Adrenal gland (tissue), 5 donors: Measurements from ENCODE around the gene RAB43.

Experiments
- CTCF ChIP-seq, 6 experiments: fragments of 450-650 bp in 4 of 6; fragments of 200-600 bp in 2 of 6; sonication (generic) in 1 of 6; IDR thresholded peaks; 1 replicate in 5 of 6; 2 replicates in 1 of 6; pipeline versions ENCODE4 v1.5.1 to v1.8.0; 2016 to 2021; ENCODE audit warnings: antibody characterized with exemption in 6 of 6, mild to moderate bottlenecking in 2 of 6, moderate library complexity in 1 of 6
- POLR2A ChIP-seq, 2 donors: fragments of 450-650 bp; IDR thresholded peaks; one replicate each; pipeline ENCODE4 v1.6.1; 2017; ENCODE audit warnings: antibody characterized with exemption in 2 of 2, mild to moderate bottlenecking in 2 of 2, moderate library complexity in 1 of 2
- donor health status: DM: no; HTN: no; CAD: no.

- no peak for TF ChIP-seq CTCF (IDR thresholded peaks at IDR 0.05)
- TF ChIP-seq POLR2A (IDR thresholded peaks at IDR 0.05) = no peak
Observed at GRCh38 chr3:129144786-129145185, 23.2 kb upstream of the RAB43 start.
